SU-DHL-6 (cell line): ENCODE data around the gene R3HDM2.
"Not testable (repeated sequence)": the region's sequence is repeated elsewhere in the genome, so short reads cannot be mapped to it uniquely, and the experiment has no call there.

Source experiments
- H2AFZ ChIP-seq: fragments of 200-600 bp; sonication (generic); 2 replicates; pipeline ENCODE4 v1.6.1; 2014; ENCODE audit warnings: low read depth, mild to moderate bottlenecking, moderate library complexity, mixed read lengths, antibody characterized with exemption, low read length; ENCODE audit not compliant: severe bottlenecking
- H3F3A ChIP-seq: fragments of 200-600 bp; shearing (Covaris generic); 2 replicates; pipeline ENCODE4 v1.6.0; 2016; ENCODE audit warnings: antibody characterized with exemption, mild to moderate bottlenecking; ENCODE audit not compliant: insufficient read depth
- H3K27ac ChIP-seq: fragments of 200-600 bp; sonication (generic); 2 replicates; pipeline ENCODE4 v1.5.1; 2016; ENCODE audit warnings: low read depth, mild to moderate bottlenecking, low read length, moderate library complexity, mixed read lengths
- H3K27me3 ChIP-seq: fragments of 200-600 bp; sonication (generic), shearing (Covaris generic); 2 replicates; pipeline ENCODE4 v1.6.0; 2014; ENCODE audit warnings: mild to moderate bottlenecking, low read length
- H3K36me3 ChIP-seq: fragments of 200-600 bp; sonication (generic); 2 replicates; pipeline ENCODE4 v1.6.1; 2014; ENCODE audit warnings: mild to moderate bottlenecking, low read length, mixed read lengths
- H3K4me2 ChIP-seq: fragments of 300-600, 200-600 bp; shearing (Covaris generic), sonication (generic); 2 replicates; pipeline ENCODE4 v1.6.0; 2014; ENCODE audit warnings: low read length, low read depth, mild to moderate bottlenecking; ENCODE audit not compliant: poor library complexity, severe bottlenecking
- H3K4me3 ChIP-seq: fragments of 200-600 bp; sonication (generic); 2 replicates; pipeline ENCODE4 v1.5.1; 2014; ENCODE audit warnings: antibody characterized with exemption, low read length, mild to moderate bottlenecking, mixed read lengths; ENCODE audit not compliant: insufficient read depth, poor library complexity, severe bottlenecking
- H3K79me2 ChIP-seq: fragments of 200-600 bp; sonication (generic); 2 replicates; pipeline ENCODE4 v1.6.1; 2014; ENCODE audit warnings: mild to moderate bottlenecking, low read length, moderate library complexity; ENCODE audit not compliant: insufficient read depth
- H3K9ac ChIP-seq: fragments of 200-600 bp; sonication (generic); 2 replicates; pipeline ENCODE4 v1.7.0; 2014; ENCODE audit warnings: mild to moderate bottlenecking, low read length
- H3K9me2 ChIP-seq: fragments of 200-600 bp; sonication (generic); replicated peaks from 2 replicates; pipeline ENCODE4 v1.6.1; 2014; ENCODE audit warnings: low read length; ENCODE audit not compliant: insufficient read depth
- H3K9me3 ChIP-seq: fragments of 200-600 bp; sonication (generic); 2 replicates; pipeline ENCODE4 v1.6.1; 2014; ENCODE audit warnings: low read length, mixed read lengths; ENCODE audit not compliant: insufficient read depth
- H4K20me1 ChIP-seq: fragments of 200-600 bp; sonication (generic); 2 replicates; pipeline ENCODE4 v1.6.1; 2014; ENCODE audit warnings: low read depth, mild to moderate bottlenecking, antibody characterized with exemption, low read length, moderate library complexity, mixed read lengths
- EZH2phosphoT487 ChIP-seq: fragments of 200-600 bp; sonication (generic), shearing (Covaris generic); conservative IDR thresholded peaks from 2 replicates; pipeline ENCODE4 v1.6.1; 2018; ENCODE audit warnings: mild to moderate bottlenecking, antibody characterized with exemption, low read length, moderate library complexity, mixed read lengths
- TF ChIP-seq, protein P1 (sequence below): fragments of 200-600 bp; sonication (generic); IDR thresholded peaks from one replicate; pipeline ENCODE4 v1.5.1; 2017; ENCODE audit warnings: antibody characterized with exemption, mild to moderate bottlenecking, low read length, moderate library complexity; ENCODE audit not compliant: insufficient read depth, poor library complexity, severe bottlenecking

The R3HDM2 gene

DNA sequence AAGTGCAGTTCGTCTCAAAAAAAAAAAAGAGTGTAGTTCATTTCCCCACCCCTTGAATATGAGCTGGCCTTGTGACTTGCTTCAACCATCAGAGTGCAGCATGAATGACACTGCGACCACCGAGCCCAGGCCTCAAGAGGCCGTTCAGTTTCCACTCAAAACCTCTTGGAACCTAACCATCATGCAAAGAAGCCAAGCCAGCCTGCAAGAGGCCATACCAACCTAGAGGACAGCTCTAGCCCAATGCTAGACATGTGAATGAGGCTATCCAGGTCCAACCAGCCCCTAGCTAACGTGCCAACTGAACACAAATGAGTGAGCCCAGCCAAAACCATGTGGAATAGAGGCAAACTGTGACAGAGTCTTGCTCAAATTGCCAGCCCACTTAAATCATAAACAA is 29.7 kb downstream of the R3HDM2 start:
- no peak for TF ChIP-seq EZH2phosphoT487
- TF ChIP-seq, protein P1, sequence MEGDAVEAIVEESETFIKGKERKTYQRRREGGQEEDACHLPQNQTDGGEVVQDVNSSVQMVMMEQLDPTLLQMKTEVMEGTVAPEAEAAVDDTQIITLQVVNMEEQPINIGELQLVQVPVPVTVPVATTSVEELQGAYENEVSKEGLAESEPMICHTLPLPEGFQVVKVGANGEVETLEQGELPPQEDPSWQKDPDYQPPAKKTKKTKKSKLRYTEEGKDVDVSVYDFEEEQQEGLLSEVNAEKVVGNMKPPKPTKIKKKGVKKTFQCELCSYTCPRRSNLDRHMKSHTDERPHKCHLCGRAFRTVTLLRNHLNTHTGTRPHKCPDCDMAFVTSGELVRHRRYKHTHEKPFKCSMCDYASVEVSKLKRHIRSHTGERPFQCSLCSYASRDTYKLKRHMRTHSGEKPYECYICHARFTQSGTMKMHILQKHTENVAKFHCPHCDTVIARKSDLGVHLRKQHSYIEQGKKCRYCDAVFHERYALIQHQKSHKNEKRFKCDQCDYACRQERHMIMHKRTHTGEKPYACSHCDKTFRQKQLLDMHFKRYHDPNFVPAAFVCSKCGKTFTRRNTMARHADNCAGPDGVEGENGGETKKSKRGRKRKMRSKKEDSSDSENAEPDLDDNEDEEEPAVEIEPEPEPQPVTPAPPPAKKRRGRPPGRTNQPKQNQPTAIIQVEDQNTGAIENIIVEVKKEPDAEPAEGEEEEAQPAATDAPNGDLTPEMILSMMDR: no peak

DNA sequence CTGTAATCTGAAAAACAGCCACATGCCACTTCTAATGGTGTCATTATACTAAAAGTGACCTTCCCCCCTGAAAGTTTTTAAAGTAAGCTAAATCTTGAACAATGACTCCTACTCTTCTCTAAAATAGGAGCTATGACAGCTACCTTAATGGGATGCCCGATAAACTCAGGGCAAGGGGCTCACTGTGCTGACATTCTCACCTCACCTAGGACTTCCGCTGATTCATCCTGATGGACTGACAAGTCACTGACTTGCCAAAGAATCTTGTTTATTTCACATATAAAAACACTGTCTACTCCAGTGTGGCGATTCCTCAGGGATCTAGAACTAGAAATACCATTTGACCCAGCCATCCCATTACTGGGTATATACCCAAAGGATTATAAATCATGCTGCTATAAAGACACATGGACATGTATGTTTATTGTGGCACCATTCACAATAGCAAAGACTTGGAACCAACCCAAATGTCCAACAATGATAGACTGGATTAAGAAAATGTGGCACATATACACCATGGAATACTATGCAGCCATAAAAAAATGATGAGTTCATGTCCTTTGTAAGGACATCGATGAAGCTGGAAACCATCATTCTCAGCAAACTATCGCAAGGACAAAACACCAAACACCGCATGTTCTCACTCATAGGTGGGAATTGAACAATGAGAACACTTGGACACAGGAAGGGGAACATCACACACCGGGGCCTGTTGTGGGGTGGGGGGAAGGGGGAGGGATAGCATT is 31.0 kb downstream of the R3HDM2 start:
- not testable (repeated sequence) for H3K36me3 ChIP-seq, H3K27me3 ChIP-seq, H3K4me3 ChIP-seq, H3K9me3 ChIP-seq, H2AFZ ChIP-seq, H3K9me2 ChIP-seq, H3K4me2 ChIP-seq, H4K20me1 ChIP-seq, H3K79me2 ChIP-seq, H3K9ac ChIP-seq, H3K27ac ChIP-seq, H3F3A ChIP-seq

More for the DNA sequence above, 29.7 kb downstream of the R3HDM2 start:
- no peaks in the 10 kb centered on the region for H3K9me3 ChIP-seq
- no peak overlapping the region for H3K4me3 ChIP-seq
- H3K27me3 ChIP-seq: no peaks in the 10 kb centered on the region
- H3F3A ChIP-seq: no peaks in the 10 kb centered on the region
- H3K9ac ChIP-seq: no peak overlapping the region
- H3K79me2 ChIP-seq: peaks cover 19% of the 10 kb centered on the region
- no peaks in the 10 kb centered on the region for H4K20me1 ChIP-seq
- H3K27ac ChIP-seq: no peak overlapping the region
- no peaks in the 10 kb centered on the region for H3K36me3 ChIP-seq
- H2AFZ ChIP-seq: no peak overlapping the region
- H3K9me2 ChIP-seq: no peaks in the 10 kb centered on the region
- no peak overlapping the region for H3K4me2 ChIP-seq

DNA sequence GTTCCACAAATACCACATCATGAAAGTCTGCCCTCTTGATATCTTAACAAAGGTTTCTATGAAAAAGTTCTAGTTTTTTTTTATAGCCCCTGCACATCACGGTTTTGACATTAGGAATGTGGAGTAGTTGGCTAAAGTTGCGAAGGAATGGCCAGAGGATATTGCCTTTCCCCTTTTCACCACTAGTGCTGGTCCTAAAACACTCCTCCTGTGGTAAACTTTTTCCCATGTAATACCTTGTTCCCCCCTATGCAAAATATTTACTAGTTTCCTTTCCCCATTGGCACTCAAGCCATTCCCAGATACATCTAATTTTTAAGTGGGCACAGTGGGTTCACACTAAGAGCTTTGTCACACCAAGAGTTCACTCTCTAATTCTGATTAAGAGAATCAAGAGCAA is 33.4 kb downstream of the R3HDM2 start:
- Histone ChIP-seq H3K79me2 (peaks cover 5% of the 10 kb centered on the region), H3K9me3 (no peaks in the 10 kb centered on the region), H3K9ac (no peak overlapping the region), H3F3A (no peaks in the 10 kb centered on the region), H3K27ac (no peak overlapping the region), H4K20me1 (no peaks in the 10 kb centered on the region), H3K27me3 (no peaks in the 10 kb centered on the region), H3K4me3 (no peak overlapping the region), H2AFZ (no peak overlapping the region), H3K4me2 (no peak overlapping the region), H3K36me3 (no peaks in the 10 kb centered on the region), H3K9me2 (no peaks in the 10 kb centered on the region)
- TF ChIP-seq EZH2phosphoT487: no peak
- TF ChIP-seq, protein P1: no peak

- H3K9me3 ChIP-seq: no peaks in the 10 kb centered on the region
- no peak overlapping the region for H3K27ac ChIP-seq
- no peaks in the 10 kb centered on the region for H3F3A ChIP-seq
- H3K36me3 ChIP-seq: no peaks in the 10 kb centered on the region
- H3K9ac ChIP-seq: no peak overlapping the region
- peaks cover 5% of the 10 kb centered on the region; the same call in 1 of the 2 replicates for H3K79me2 ChIP-seq
- H4K20me1 ChIP-seq: no peaks in the 10 kb centered on the region
- no peaks in the 10 kb centered on the region for H3K9me2 ChIP-seq
- no peak overlapping the region for H3K4me2 ChIP-seq
- TF ChIP-seq, protein P1: no peak
- TF ChIP-seq EZH2phosphoT487: no peak
- H2AFZ ChIP-seq: no peak overlapping the region
- no peaks in the 10 kb centered on the region for H3K27me3 ChIP-seq
- H3K4me3 ChIP-seq: no peak overlapping the region
Observed at GRCh38 chr12:57395121-57395520, 35.7 kb downstream of the R3HDM2 start.
